ENCODE data around the gene HSF2BP.

HSF2BP gene

DNA sequence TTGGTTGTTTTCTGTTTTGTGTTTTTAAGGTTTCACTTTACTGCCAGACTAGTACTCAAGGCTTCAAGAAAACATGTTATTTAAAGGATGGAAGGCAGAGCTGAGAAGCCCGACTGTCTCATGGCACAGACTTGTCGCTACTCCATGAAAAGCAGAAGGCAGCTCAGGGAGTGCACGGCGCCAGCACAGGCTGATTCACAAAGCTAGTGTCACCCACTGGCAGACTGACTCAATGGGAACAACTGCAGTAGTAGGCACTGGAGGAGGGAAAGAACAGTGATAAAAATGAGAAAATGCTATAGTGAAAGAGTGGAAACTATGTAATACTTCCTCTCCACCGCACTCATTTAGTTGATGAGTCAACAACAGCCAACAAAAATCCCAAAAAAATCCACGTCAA is 14.7 kb downstream of the HSF2BP start:
- TF ChIP-seq, protein P1, sequence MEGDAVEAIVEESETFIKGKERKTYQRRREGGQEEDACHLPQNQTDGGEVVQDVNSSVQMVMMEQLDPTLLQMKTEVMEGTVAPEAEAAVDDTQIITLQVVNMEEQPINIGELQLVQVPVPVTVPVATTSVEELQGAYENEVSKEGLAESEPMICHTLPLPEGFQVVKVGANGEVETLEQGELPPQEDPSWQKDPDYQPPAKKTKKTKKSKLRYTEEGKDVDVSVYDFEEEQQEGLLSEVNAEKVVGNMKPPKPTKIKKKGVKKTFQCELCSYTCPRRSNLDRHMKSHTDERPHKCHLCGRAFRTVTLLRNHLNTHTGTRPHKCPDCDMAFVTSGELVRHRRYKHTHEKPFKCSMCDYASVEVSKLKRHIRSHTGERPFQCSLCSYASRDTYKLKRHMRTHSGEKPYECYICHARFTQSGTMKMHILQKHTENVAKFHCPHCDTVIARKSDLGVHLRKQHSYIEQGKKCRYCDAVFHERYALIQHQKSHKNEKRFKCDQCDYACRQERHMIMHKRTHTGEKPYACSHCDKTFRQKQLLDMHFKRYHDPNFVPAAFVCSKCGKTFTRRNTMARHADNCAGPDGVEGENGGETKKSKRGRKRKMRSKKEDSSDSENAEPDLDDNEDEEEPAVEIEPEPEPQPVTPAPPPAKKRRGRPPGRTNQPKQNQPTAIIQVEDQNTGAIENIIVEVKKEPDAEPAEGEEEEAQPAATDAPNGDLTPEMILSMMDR (IDR thresholded peaks at IDR 0.05; ENCODE audit: low read depth, low read length, missing control alignments), result no peak
- no peak for DNase-seq (ENCODE audit: low read depth)
- in situ Hi-C loops (cut with HindIII; ENCODE audit: low sequenced_read_pairs), result no loop called here
- H3K4me3 ChIP-seq (ENCODE audit: low read depth, low read length), result no peak overlapping the region

- no peak for DNase-seq (ENCODE audit: low read depth)
- TF ChIP-seq, protein P1 (IDR thresholded peaks at IDR 0.05; ENCODE audit: low read depth, low read length, missing control alignments), result no peak
- in situ Hi-C loops (cut with HindIII; ENCODE audit: low sequenced_read_pairs), result no loop called here
Observed at GRCh38 chr21:43644071-43644470, 15.2 kb downstream of the HSF2BP start.

GRCh38 chr21:43643193-43643592 is 16.1 kb downstream of the HSF2BP start:
- in situ Hi-C loops (cut with HindIII; ENCODE audit: low sequenced_read_pairs), result no loop called here
- no peak for DNase-seq (ENCODE audit: low read depth)
- TF ChIP-seq, protein P1 (IDR thresholded peaks at IDR 0.05; ENCODE audit: low read depth, low read length, missing control alignments), result no peak
- H3K4me3 ChIP-seq (ENCODE audit: low read depth, low read length), result no peak overlapping the region

More at GRCh38 chr21:43644071-43644470, 15.2 kb downstream of the HSF2BP start:
- no peak overlapping the region for H3K4me3 ChIP-seq (ENCODE audit: low read depth, low read length)

GRCh38 chr21:43640400-43640799 is 18.9 kb downstream of the HSF2BP start:
- no peak for DNase-seq (ENCODE audit: low read depth)
- no peak overlapping the region for H3K4me3 ChIP-seq (ENCODE audit: low read depth, low read length)
- TF ChIP-seq, protein P1 (IDR thresholded peaks at IDR 0.05; ENCODE audit: low read depth, low read length, missing control alignments), result no peak
- in situ Hi-C loops (cut with HindIII; ENCODE audit: low sequenced_read_pairs), result no loop called here

DNA sequence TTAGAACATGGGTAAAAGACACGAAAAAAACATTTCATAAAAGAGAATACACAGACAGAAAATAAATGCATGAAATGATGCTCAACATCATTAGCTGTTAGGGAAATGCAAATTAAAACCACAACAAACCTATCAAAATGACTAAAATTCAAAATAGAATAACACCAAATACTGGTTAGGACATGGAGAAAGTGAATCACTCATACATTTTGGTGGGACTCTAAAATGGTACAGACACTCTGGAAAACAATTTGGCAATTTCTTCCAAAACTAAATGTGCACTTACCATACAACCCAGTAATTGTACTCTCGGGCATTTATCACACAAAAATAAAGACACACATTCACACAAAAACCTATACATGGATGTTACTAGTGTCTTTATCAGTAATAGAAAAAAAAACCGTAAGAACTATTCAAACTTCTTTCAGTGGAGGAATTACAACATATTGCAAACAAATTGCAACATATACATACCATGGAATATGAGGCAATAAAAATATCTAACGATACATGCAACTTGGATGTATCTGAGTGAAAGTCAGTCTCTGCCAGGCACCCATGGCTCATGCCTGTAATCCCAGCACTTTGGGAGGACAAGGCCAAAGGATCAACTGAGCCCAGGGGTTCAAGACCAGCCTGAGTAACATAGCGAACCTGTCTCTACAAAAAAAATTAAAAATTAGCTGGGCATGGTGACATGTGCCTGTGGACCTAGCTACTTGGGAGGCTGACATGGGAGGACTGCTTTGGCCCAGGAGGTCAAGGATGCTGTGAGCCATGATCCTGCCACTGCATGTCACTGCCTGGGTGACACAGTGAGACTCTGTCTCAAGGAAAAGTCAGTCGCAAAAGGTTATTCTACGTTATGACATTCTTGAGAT is 19.6 kb downstream of the HSF2BP start:
- TF ChIP-seq, protein P1 (IDR thresholded peaks at IDR 0.05; ENCODE audit: low read depth, low read length, missing control alignments), result no peak
- no peak for DNase-seq (ENCODE audit: low read depth)
- H3K4me3 ChIP-seq (ENCODE audit: low read depth, low read length), result no peak overlapping the region
- in situ Hi-C loops (cut with HindIII; ENCODE audit: low sequenced_read_pairs), result no loop called here

- no peak for DNase-seq (ENCODE audit: low read depth)
- TF ChIP-seq, protein P1 (IDR thresholded peaks at IDR 0.05; ENCODE audit: low read depth, low read length, missing control alignments), result no peak
- H3K4me3 ChIP-seq (ENCODE audit: low read depth, low read length), result no peak overlapping the region
- in situ Hi-C loops (cut with HindIII; ENCODE audit: low sequenced_read_pairs), result no loop called here
Observed at GRCh38 chr21:43637530-43638158, 21.6 kb downstream of the HSF2BP start.

Measured in astrocyte of the cerebellum (primary cell).